Smooth muscle cell (in vitro differentiated cells): Measurements from ENCODE around the gene PPL. TPM values are rescaled to one million over a fixed set of nuclear protein-coding genes. Genes with fewer than 3 reads are reported as not detected.

ENCODE experiments used
- DNase-seq: peaks from one replicate; lab custom pipeline; 2025; ENCODE audit not compliant: unreplicated experiment; lab: John Stamatoyannopoulos, UW
- H2AFZ ChIP-seq: fragments of 200-600 bp; sonication (generic); 2 replicates; pipeline ENCODE4 v1.6.0; 2016; ENCODE audit warnings: antibody characterized with exemption, low read depth, mild to moderate bottlenecking
- H3F3A ChIP-seq: fragments of 200-600 bp; sonication (generic); 2 replicates; pipeline ENCODE4 v1.6.0; 2017; ENCODE audit warnings: antibody characterized with exemption, low read depth
- H3K27ac ChIP-seq: fragments of 200-600 bp; sonication (generic); 2 replicates; pipeline ENCODE4 v1.5.1; 2016; ENCODE audit warnings: low read depth, mild to moderate bottlenecking
- H3K27me3 ChIP-seq: fragments of 200-600 bp; sonication (generic); 2 replicates; pipeline ENCODE4 v1.6.1; 2016; ENCODE audit warnings: low read depth, mild to moderate bottlenecking
- H3K36me3 ChIP-seq: fragments of 200-600 bp; sonication (generic); 2 replicates; pipeline ENCODE4 v1.5.1; 2016; ENCODE audit warnings: low read depth
- H3K4me1 ChIP-seq: fragments of 200-600 bp; sonication (generic); 2 replicates; pipeline ENCODE4 v1.5.1; 2016; ENCODE audit warnings: low read depth
- H3K4me2 ChIP-seq: fragments of 200-600 bp; sonication (generic); 2 replicates; pipeline ENCODE4 v1.6.0; 2016; ENCODE audit warnings: mild to moderate bottlenecking
- H3K4me3 ChIP-seq: fragments of 200-600 bp; sonication (generic); 2 replicates; pipeline ENCODE4 v1.5.1; 2016; ENCODE audit warnings: mild to moderate bottlenecking
- H3K79me2 ChIP-seq: fragments of 200-600 bp; sonication (generic); 2 replicates; pipeline ENCODE4 v1.6.0; 2016; ENCODE audit warnings: low read depth, mild to moderate bottlenecking
- H3K9ac ChIP-seq: fragments of 200-600 bp; sonication (generic); 2 replicates; pipeline ENCODE4 v1.6.0; 2016; ENCODE audit warnings: low read depth
- H3K9me3 ChIP-seq: fragments of 200-600 bp; sonication (generic); replicated peaks from 2 replicates; pipeline ENCODE4 v1.5.1; 2016; ENCODE audit warnings: low read depth
- H4K20me1 ChIP-seq: fragments of 200-600 bp; sonication (generic); 2 replicates; pipeline ENCODE4 v1.6.0; 2016; ENCODE audit warnings: low read depth
- WGBS: methylation state at CpG from one replicate; pipeline ENCODE4 v1.1.7; 2016; ENCODE audit warnings: low lambda C conversion rate; 5-methylcytosine and 5-hydroxymethylcytosine counted together
- polyA plus RNA-seq: library from polyadenylated mRNA; unstranded; fragments of >200 nt; fragmentation: Nextera tagmentation; extraction: Ambion mirVana; gene quantifications from 2 replicates; pipeline ENCODE4 v1.2.1, GENCODE V29; 2016
- total RNA-seq: library from RNA; depleted of rRNA; stranded (reverse); fragments of >200 nt; gene quantifications from 2 replicates; pipeline ENCODE4 v1.2.3, GENCODE V29; 2014
- TF ChIP-seq, protein P1 (sequence below): fragments of 200-600 bp; sonication (generic); IDR thresholded peaks from 2 replicates; pipeline ENCODE4 v1.5.1; 2017; ENCODE audit warnings: borderline replicate concordance, mild to moderate bottlenecking, antibody characterized with exemption; ENCODE audit not compliant: insufficient read depth, poor library complexity, severe bottlenecking

The PPL gene
- total and polyA plus RNA-seq, 2 experiments from 2014 or later, result 3.0 to 7.7 TPM

DNA sequence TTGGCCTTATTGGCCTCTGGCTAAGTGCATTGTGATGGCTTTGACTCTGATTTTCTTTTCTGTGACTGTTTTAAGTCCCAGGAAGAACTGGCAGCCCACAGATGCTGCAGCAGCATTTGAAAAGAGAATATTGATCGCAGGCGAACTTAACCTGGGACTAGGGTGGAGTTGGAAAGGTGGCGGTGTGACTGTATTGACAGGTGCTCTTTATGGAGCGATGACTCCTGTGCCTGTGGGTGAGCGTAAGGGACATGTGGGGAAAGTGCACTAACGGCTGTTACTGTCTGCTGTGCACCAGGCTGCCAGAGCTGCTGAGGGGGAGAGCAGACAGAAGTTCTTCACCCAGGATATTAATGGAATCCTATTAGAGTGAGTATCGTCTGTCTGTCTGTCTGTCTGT, 68.4 kb downstream of the PPL start:
- Histone ChIP-seq H2AFZ (no peak overlapping the region), H3K4me3 (no peak overlapping the region), H4K20me1 (peaks cover 69% of the 10 kb centered on the region), H3F3A (no peaks in the 10 kb centered on the region), H3K27ac (no peak overlapping the region), H3K27me3 (no peaks in the 10 kb centered on the region), H3K4me2 (no peak overlapping the region), H3K79me2 (peaks cover 50% of the 10 kb centered on the region), H3K4me1 (no peaks in the 10 kb centered on the region), H3K9me3 (no peaks in the 10 kb centered on the region), H3K9ac (no peak overlapping the region), H3K36me3 (no peaks in the 10 kb centered on the region)
- WGBS, result 92% methylated on average over 7 of the region's 7 CpGs
- TF ChIP-seq, protein P1, sequence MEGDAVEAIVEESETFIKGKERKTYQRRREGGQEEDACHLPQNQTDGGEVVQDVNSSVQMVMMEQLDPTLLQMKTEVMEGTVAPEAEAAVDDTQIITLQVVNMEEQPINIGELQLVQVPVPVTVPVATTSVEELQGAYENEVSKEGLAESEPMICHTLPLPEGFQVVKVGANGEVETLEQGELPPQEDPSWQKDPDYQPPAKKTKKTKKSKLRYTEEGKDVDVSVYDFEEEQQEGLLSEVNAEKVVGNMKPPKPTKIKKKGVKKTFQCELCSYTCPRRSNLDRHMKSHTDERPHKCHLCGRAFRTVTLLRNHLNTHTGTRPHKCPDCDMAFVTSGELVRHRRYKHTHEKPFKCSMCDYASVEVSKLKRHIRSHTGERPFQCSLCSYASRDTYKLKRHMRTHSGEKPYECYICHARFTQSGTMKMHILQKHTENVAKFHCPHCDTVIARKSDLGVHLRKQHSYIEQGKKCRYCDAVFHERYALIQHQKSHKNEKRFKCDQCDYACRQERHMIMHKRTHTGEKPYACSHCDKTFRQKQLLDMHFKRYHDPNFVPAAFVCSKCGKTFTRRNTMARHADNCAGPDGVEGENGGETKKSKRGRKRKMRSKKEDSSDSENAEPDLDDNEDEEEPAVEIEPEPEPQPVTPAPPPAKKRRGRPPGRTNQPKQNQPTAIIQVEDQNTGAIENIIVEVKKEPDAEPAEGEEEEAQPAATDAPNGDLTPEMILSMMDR, result no peak
- DNase-seq, result no peak

DNA sequence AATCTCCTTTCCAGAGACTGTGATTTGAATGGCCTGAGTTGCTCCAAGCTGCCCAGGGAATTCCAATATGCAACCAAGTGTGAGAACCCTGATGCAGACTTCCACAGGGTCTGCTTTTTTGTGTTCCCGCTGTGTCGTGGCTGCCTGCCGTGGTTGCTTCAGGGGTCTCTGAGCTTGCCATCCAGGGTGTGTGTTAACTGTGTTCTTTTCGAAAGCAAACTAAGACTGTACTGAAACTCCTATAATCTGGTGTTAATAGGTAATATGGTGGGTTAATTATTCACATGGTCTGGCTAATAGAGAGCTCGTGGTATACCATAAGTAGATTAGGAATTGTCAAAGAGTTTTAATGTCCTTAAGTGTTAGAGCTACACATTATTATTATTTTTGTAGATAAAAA, 68.9 kb downstream of the PPL start:
- Histone ChIP-seq H3K9me3 (no peaks in the 10 kb centered on the region), H4K20me1 (peaks cover 74% of the 10 kb centered on the region), H3K36me3 (no peaks in the 10 kb centered on the region), H3F3A (no peaks in the 10 kb centered on the region), H3K9ac (no peak overlapping the region), H3K27ac (no peak overlapping the region), H3K27me3 (no peaks in the 10 kb centered on the region), H3K79me2 (peaks cover 55% of the 10 kb centered on the region), H3K4me2 (no peak overlapping the region), H3K4me1 (no peaks in the 10 kb centered on the region), H3K4me3 (no peak overlapping the region), H2AFZ (no peak overlapping the region)
- DNase-seq, result no peak
- TF ChIP-seq, protein P1, result no peak
- 98% methylated on average over 5 of the region's 5 CpGs for WGBS

DNA sequence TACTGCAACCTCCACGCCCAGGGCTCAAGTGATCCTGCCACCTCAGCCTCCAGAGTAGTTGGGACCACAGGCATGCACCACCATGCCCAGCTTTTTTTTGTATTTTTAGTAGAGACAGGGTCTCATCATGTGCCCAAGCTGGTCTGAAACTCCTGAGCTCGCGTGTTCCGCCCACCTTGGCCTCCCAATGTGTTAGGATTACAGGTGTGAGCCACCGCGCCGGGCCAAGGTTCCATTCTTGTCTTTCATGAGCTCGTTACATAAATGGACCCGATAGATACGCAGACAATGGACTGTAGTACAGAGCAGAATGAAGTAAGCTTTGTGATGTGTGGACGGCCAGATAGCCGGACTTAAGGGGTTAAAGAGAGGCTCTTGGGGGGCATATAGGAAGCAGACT, 70.4 kb downstream of the PPL start:
- H4K20me1 ChIP-seq, result peaks cover 87% of the 10 kb centered on the region
- 98% methylated on average over 12 of the region's 12 CpGs for WGBS
- H3K4me1 ChIP-seq, result no peaks in the 10 kb centered on the region
- no peaks in the 10 kb centered on the region for H3K9me3 ChIP-seq
- no peaks in the 10 kb centered on the region for H3F3A ChIP-seq
- H3K27me3 ChIP-seq, result no peaks in the 10 kb centered on the region
- TF ChIP-seq, protein P1, result no peak
- no peak for DNase-seq
- H3K4me2 ChIP-seq, result no peak overlapping the region
- H3K79me2 ChIP-seq, result peaks cover 69% of the 10 kb centered on the region
- H3K36me3 ChIP-seq, result no peaks in the 10 kb centered on the region
- no peak overlapping the region for H3K4me3 ChIP-seq
- H3K9ac ChIP-seq, result no peak overlapping the region
- no peak overlapping the region for H2AFZ ChIP-seq
- no peak overlapping the region for H3K27ac ChIP-seq

DNA sequence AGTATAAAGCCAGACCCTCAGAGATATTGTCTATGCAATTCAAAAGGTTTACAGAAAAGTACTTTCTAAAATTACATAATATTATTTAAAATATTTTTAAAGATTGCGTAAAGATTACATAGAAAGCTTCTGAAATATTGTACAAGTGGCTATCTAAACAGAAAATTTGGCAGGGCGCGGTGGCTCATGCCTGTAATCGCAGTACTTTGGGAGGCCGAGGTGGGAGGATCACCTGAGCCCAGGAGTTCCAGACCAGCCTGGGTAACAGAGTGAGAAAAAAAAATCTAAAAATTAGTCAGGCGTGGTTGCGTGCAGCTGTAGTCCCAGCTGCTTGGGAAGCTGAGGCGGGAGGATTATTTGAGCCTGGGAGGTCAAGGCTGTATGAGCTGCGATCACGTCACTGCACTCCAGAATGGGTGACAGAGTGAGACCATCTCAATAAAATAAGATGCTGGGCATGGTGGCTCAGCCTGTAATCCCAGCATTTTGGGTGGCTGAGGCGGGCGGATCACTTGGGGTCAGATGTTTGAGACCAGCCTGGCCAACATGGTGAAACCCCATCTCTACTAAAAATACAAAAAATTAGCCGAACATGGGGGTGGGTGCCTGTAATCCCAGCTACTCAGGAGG, 71.6 kb downstream of the PPL start:
- no peak for DNase-seq
- peaks cover 93% of the 10 kb centered on the region for H4K20me1 ChIP-seq
- H2AFZ ChIP-seq, result no peak overlapping the region
- TF ChIP-seq, protein P1, result no peak
- H3K4me1 ChIP-seq, result no peaks in the 10 kb centered on the region
- no peaks in the 10 kb centered on the region for H3K9me3 ChIP-seq
- no peaks in the 10 kb centered on the region for H3F3A ChIP-seq
- peaks cover 75% of the 10 kb centered on the region for H3K79me2 ChIP-seq
- no peak overlapping the region for H3K9ac ChIP-seq
- WGBS, result 97% methylated on average over 13 of the region's 13 CpGs
- H3K4me3 ChIP-seq, result no peak overlapping the region
- peaks cover 6% of the 10 kb centered on the region for H3K36me3 ChIP-seq
- no peak overlapping the region for H3K4me2 ChIP-seq
- H3K27me3 ChIP-seq, result no peaks in the 10 kb centered on the region
- no peak overlapping the region for H3K27ac ChIP-seq
